ENCODE measurements around the gene CNEP1R1. TPM values are rescaled to one million over a fixed set of nuclear protein-coding genes. Genes with fewer than 3 reads are reported as not detected.

CNEP1R1 gene
- total and polyA plus RNA-seq, 2 donors from 2014 or later = 9.4 to 19.4 TPM

GRCh38 chr16:50002190-50002589 lies 22.8 kb upstream of the CNEP1R1 start:
- intact Hi-C loops (cut with DNase I) = no loop called here
- Histone ChIP-seq H3K4me1 (ENCODE audit: control insufficient read depth in 2 of 3, insufficient read depth in 2 of 3, low read depth in 1 of 3, low read length in 3 of 3) (no peaks in the 10 kb centered on the region), H3K4me3 (ENCODE audit: low read length in 3 of 3) (no peak overlapping the region), H3K27ac (ENCODE audit: low read depth in 2 of 2, low read length in 2 of 2) (no peak overlapping the region), H3K36me3 (ENCODE audit: control insufficient read depth in 2 of 3, insufficient read depth in 3 of 3, low read length in 3 of 3) (no peaks in the 10 kb centered on the region), H3K27me3 (ENCODE audit: control insufficient read depth, insufficient read depth, low read length) (no peaks in the 10 kb centered on the region), H3K9me3 (ENCODE audit: control insufficient read depth in 2 of 3, insufficient read depth in 1 of 3, low read length in 3 of 3) (peaks cover 0 to 2% (median 0%) of the 10 kb centered on the region in 3 donors), H3K9ac (ENCODE audit: low read length in 3 of 3) (no peak overlapping the region)
- FAIRE-seq = no peak
- TF ChIP-seq CTCF (IDR thresholded peaks at IDR 0.05; ENCODE audit: borderline replicate concordance, extremely low read depth, insufficient read depth) = no peak
- no peak for DNase-seq

- H3K27ac ChIP-seq (ENCODE audit: low read depth in 2 of 2, low read length in 2 of 2) = no peak overlapping the region
- no peaks in the 10 kb centered on the region for H3K36me3 ChIP-seq (ENCODE audit: control insufficient read depth in 2 of 3, insufficient read depth in 3 of 3, low read length in 3 of 3)
- H3K4me3 ChIP-seq (ENCODE audit: low read length in 3 of 3) = no peak overlapping the region
- FAIRE-seq (no peak), DNase-seq (no peak)
- intact Hi-C loops (cut with DNase I) = no loop called here
- no peaks in the 10 kb centered on the region for H3K27me3 ChIP-seq (ENCODE audit: control insufficient read depth, insufficient read depth, low read length)
- no peak for TF ChIP-seq CTCF (IDR thresholded peaks at IDR 0.05; ENCODE audit: borderline replicate concordance, extremely low read depth, insufficient read depth)
- H3K9ac ChIP-seq (ENCODE audit: low read length in 3 of 3) = no peak overlapping the region
- peaks cover 0 to 6% (median 0%) of the 10 kb centered on the region in 3 donors for H3K9me3 ChIP-seq (ENCODE audit: control insufficient read depth in 2 of 3, insufficient read depth in 1 of 3, low read length in 3 of 3)
- no peaks in the 10 kb centered on the region for H3K4me1 ChIP-seq (ENCODE audit: control insufficient read depth in 2 of 3, insufficient read depth in 2 of 3, low read depth in 1 of 3, low read length in 3 of 3)
These were observed 20.8 kb upstream of the CNEP1R1 start for GRCh38 chr16:50004239-50004638.

GRCh38 chr16:50006964-50007363 lies 18.1 kb upstream of the CNEP1R1 start:
- FAIRE-seq (no peak), DNase-seq (no peak)
- H3K27me3 ChIP-seq (ENCODE audit: control insufficient read depth, insufficient read depth, low read length) = no peaks in the 10 kb centered on the region
- no peaks in the 10 kb centered on the region for H3K4me1 ChIP-seq (ENCODE audit: control insufficient read depth in 2 of 3, insufficient read depth in 2 of 3, low read depth in 1 of 3, low read length in 3 of 3)
- intact Hi-C loops (cut with DNase I) = no loop called here
- H3K9ac ChIP-seq (ENCODE audit: low read length in 3 of 3) = no peak overlapping the region
- no peaks in the 10 kb centered on the region for H3K36me3 ChIP-seq (ENCODE audit: control insufficient read depth in 2 of 3, insufficient read depth in 3 of 3, low read length in 3 of 3)
- no peak overlapping the region for H3K27ac ChIP-seq (ENCODE audit: low read depth in 2 of 2, low read length in 2 of 2)
- no peak for TF ChIP-seq CTCF (IDR thresholded peaks at IDR 0.05; ENCODE audit: borderline replicate concordance, extremely low read depth, insufficient read depth)
- H3K9me3 ChIP-seq (ENCODE audit: control insufficient read depth in 2 of 3, insufficient read depth in 1 of 3, low read length in 3 of 3) = peaks cover 0 to 6% (median 0%) of the 10 kb centered on the region in 3 donors
- no peak overlapping the region for H3K4me3 ChIP-seq (ENCODE audit: low read length in 3 of 3)

GRCh38 chr16:50007744-50008143 lies 17.3 kb upstream of the CNEP1R1 start:
- Histone ChIP-seq H3K27ac (ENCODE audit: low read depth in 2 of 2, low read length in 2 of 2) (no peak overlapping the region), H3K9ac (ENCODE audit: low read length in 3 of 3) (no peak overlapping the region), H3K36me3 (ENCODE audit: control insufficient read depth in 2 of 3, insufficient read depth in 3 of 3, low read length in 3 of 3) (no peaks in the 10 kb centered on the region), H3K4me1 (ENCODE audit: control insufficient read depth in 2 of 3, insufficient read depth in 2 of 3, low read depth in 1 of 3, low read length in 3 of 3) (no peaks in the 10 kb centered on the region), H3K4me3 (ENCODE audit: low read length in 3 of 3) (no peak overlapping the region), H3K27me3 (ENCODE audit: control insufficient read depth, insufficient read depth, low read length) (no peaks in the 10 kb centered on the region), H3K9me3 (ENCODE audit: control insufficient read depth in 2 of 3, insufficient read depth in 1 of 3, low read length in 3 of 3) (peaks cover 0 to 6% (median 0%) of the 10 kb centered on the region in 3 donors)
- DNase-seq = no peak
- intact Hi-C loops (cut with DNase I) = no loop called here
- no peak for TF ChIP-seq CTCF (IDR thresholded peaks at IDR 0.05; ENCODE audit: borderline replicate concordance, extremely low read depth, insufficient read depth)
- no peak for FAIRE-seq

Measured in kidney (tissue), 14 donors.